ENCODE data around the gene ZNF385D. TPM values are rescaled to one million over a fixed set of nuclear protein-coding genes. Genes with fewer than 3 reads are reported as not detected.

The ZNF385D gene
- total and polyA plus RNA-seq, 3 donors from 2014 or later = 21.1 to 57.0 (median 31.4) TPM

DNA sequence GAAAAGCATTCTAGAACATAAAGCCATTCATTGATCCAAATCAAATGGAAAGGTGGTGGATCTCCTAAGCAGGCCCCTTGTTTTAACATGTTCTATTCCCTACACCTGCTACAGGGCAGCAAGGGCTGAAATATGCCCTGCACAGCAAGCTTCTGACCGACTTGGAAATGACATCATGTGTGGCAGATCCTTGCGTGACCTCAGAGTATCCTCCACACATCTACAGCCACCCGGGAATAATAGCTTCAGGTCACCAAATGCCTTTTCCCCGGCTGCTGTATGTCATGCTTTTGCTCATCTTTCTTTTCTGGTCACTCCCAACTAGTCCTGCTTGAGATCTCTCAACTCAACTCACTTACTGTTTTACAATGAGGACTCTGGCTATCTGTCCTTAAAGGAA lies 158.2 kb downstream of the ZNF385D start:
- Histone ChIP-seq H3K27me3 (no peaks in the 10 kb centered on the region), H3K4me3 (no peak overlapping the region), H3K4me1 (no peaks in the 10 kb centered on the region), H3K9me3 (no peaks in the 10 kb centered on the region), H3K27ac (no peak overlapping the region), H3K36me3 (ENCODE audit: low read depth, missing control alignments) (no peaks in the 10 kb centered on the region)
- TF ChIP-seq POLR2A (IDR thresholded peaks at IDR 0.05) = no peak
- TF ChIP-seq, protein P1, sequence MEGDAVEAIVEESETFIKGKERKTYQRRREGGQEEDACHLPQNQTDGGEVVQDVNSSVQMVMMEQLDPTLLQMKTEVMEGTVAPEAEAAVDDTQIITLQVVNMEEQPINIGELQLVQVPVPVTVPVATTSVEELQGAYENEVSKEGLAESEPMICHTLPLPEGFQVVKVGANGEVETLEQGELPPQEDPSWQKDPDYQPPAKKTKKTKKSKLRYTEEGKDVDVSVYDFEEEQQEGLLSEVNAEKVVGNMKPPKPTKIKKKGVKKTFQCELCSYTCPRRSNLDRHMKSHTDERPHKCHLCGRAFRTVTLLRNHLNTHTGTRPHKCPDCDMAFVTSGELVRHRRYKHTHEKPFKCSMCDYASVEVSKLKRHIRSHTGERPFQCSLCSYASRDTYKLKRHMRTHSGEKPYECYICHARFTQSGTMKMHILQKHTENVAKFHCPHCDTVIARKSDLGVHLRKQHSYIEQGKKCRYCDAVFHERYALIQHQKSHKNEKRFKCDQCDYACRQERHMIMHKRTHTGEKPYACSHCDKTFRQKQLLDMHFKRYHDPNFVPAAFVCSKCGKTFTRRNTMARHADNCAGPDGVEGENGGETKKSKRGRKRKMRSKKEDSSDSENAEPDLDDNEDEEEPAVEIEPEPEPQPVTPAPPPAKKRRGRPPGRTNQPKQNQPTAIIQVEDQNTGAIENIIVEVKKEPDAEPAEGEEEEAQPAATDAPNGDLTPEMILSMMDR (IDR thresholded peaks at IDR 0.05) = no peak
- intact Hi-C loops (cut with DNase I; ENCODE audit: low total_unique reads) = no loop called here
- no peak for DNase-seq
- WGBS, 2 donors = 84 to 98% methylated on average over 4 of the region's 4 CpGs

DNA sequence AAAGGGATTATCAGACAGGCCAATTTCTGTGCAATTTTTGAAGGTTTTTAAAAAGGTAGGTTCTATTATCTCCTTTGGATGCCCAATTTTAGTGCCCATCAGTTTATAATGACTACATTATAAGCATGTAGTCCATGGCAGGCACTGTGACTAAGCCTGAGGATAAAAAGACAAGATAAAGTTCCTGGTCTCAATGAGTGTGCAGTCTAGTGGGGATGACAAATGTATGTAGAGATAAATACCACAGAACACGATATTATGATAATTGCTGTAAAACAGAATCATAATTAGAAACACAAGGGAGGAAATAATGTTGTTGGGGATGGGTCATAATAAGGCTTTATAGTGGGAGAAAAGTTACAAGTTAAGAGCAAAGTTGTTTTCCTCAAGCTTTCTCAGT lies 163.1 kb downstream of the ZNF385D start:
- Histone ChIP-seq H3K27me3 (no peaks in the 10 kb centered on the region), H3K27ac (no peak overlapping the region), H3K4me3 (no peak overlapping the region), H3K4me1 (no peaks in the 10 kb centered on the region), H3K9me3 (no peaks in the 10 kb centered on the region), H3K36me3 (ENCODE audit: low read depth, missing control alignments) (no peaks in the 10 kb centered on the region)
- TF ChIP-seq, protein P1 (IDR thresholded peaks at IDR 0.05) = no peak
- TF ChIP-seq POLR2A (IDR thresholded peaks at IDR 0.05) = no peak
- intact Hi-C loops (cut with DNase I; ENCODE audit: low total_unique reads) = no loop called here
- no peak for DNase-seq
- WGBS, 2 donors = 54% methylated on average over 1 of the region's 1 CpG

DNA sequence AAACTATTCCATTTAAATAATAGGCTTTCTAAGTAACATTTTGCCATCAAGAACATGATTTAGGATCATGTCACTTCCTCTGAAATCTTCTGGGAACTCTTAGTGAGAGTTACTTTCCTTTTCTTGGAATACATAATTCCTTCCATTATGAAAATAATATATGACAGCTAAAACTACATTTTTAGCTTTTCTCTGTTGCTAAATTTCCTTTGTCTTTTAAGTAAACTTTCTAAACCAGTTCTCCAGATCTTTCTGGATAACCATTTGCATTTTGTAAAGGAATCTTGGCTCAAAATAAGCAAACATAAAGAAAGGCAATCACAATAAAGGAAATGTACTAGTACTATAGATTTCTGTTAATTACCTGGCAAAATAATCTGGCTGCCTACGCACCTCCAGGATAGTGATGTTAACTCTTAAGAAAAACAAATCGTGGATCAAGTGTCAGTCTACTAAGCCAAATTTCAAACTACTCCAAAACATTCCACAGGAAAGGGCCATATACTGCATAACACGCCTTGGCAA lies 165.7 kb downstream of the ZNF385D start:
- Histone ChIP-seq H3K9me3 (no peaks in the 10 kb centered on the region), H3K27me3 (no peaks in the 10 kb centered on the region), H3K4me1 (no peaks in the 10 kb centered on the region), H3K27ac (no peak overlapping the region), H3K4me3 (no peak overlapping the region), H3K36me3 (ENCODE audit: low read depth, missing control alignments) (no peaks in the 10 kb centered on the region)
- intact Hi-C loops (cut with DNase I; ENCODE audit: low total_unique reads) = no loop called here
- 89 to 94% methylated on average over 3 of the region's 3 CpGs for WGBS, 2 donors
- TF ChIP-seq, protein P1 (IDR thresholded peaks at IDR 0.05) = no peak
- TF ChIP-seq POLR2A (IDR thresholded peaks at IDR 0.05) = no peak
- DNase-seq = no peak

DNA sequence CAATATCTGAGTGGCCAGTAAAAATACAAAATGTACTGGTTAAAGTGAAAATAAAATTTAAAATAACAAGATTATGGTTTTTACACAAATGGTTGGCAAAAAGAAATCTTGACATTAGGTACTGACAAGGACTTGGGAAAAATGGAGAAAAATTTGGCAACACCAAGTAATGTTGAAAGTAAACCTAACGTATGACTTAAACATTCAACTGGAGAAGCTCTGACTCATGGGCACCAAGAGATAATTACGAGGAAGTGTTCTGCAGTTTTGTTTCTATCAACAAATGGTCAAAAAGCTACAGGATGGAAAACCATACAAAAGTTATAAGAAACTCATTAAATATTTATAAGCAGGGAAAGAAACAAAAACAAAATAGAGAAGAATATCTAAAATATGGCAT lies 177.7 kb downstream of the ZNF385D start:
- intact Hi-C loops (cut with DNase I; ENCODE audit: low total_unique reads) = no loop called here
- no peak overlapping the region for H3K27ac ChIP-seq
- H3K9me3 ChIP-seq = no peaks in the 10 kb centered on the region
- no peaks in the 10 kb centered on the region for H3K36me3 ChIP-seq (ENCODE audit: low read depth, missing control alignments)
- H3K4me1 ChIP-seq = no peaks in the 10 kb centered on the region
- no peaks in the 10 kb centered on the region for H3K27me3 ChIP-seq
- no peak for DNase-seq
- TF ChIP-seq, protein P1 (IDR thresholded peaks at IDR 0.05) = no peak
- no peak for TF ChIP-seq POLR2A (IDR thresholded peaks at IDR 0.05)
- no peak overlapping the region for H3K4me3 ChIP-seq
- 91 to 92% methylated on average over 2 of the region's 2 CpGs for WGBS, 2 donors

DNA sequence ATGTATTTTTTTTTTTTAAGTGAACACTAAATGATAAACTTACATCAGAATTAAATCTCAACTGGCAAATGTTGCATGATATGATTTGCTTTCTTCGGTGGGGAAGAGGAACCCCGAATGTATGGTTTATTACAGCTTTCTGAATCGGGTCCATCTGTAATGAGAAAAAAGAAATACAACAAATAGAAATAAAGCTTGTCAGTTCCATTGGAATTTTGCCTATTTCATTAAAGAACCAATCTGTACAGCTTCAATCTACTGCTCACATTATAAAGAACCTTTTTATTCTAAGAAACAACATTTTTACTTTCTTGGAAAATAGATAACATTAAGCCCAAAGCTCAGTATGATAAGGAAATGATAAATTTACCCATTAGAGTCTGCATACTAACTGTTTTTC lies 186.5 kb downstream of the ZNF385D start:
- TF ChIP-seq, protein P1 (IDR thresholded peaks at IDR 0.05) = no peak
- no peak for TF ChIP-seq POLR2A (IDR thresholded peaks at IDR 0.05)
- WGBS, 2 donors = 45 to 63% methylated on average over 3 of the region's 3 CpGs

More for the DNA sequence above, 186.5 kb downstream of the ZNF385D start:
- Histone ChIP-seq H3K4me1 (no peaks in the 10 kb centered on the region), H3K4me3 (no peak overlapping the region), H3K27ac (no peak overlapping the region), H3K27me3 (no peaks in the 10 kb centered on the region), H3K36me3 (ENCODE audit: low read depth, missing control alignments) (no peaks in the 10 kb centered on the region), H3K9me3 (no peaks in the 10 kb centered on the region)
- intact Hi-C loops (cut with DNase I; ENCODE audit: low total_unique reads) = no loop called here
- DNase-seq = no peak

Data from testis (tissue), 3 donors.